Activated CD8-positive, alpha-beta T cell treated with anti-CD3 and anti-CD28 coated beads for 36 hours (primary cell): ENCODE data around the gene PSMF1. TPM values are rescaled to one million over a fixed set of nuclear protein-coding genes. Genes with fewer than 3 reads are reported as not detected.

Experiments used
- ATAC-seq: fragments of 200-7000 bp; cut with Tn5 transposase; one replicate; pipeline ENCODE4 v1.10.0; 2021; ENCODE audit warnings: mild to moderate bottlenecking, moderate library complexity
- CTCF ChIA-PET: fragments of 350-600 bp; sonication (Branson Sonifier 250); formaldehyde crosslinking; loops from one replicate; lab custom pipeline; 2021; ENCODE audit warnings: antibody characterized with exemption; lab: Charles Lee
- POLR2A ChIA-PET: fragments of 350-600 bp; sonication (Branson Sonifier 250); formaldehyde crosslinking; loops from one replicate; lab custom pipeline; 2021; ENCODE audit warnings: antibody characterized with exemption; lab: Charles Lee
- DNase-seq: peaks from one replicate; pipeline ENCODE4 v3.0.0-alpha.2; 2020
- H3K27ac Mint-ChIP-seq: one replicate; pipeline ENCODE4 v1.8.0; 2021; ENCODE audit warnings: mild to moderate bottlenecking, mixed read lengths
- H3K27me3 Mint-ChIP-seq: one replicate; pipeline ENCODE4 v1.8.0; 2021; ENCODE audit warnings: mixed read lengths
- H3K36me3 Mint-ChIP-seq: one replicate; pipeline ENCODE4 v1.8.0; 2021; ENCODE audit warnings: low read depth, mixed read lengths
- H3K4me1 Mint-ChIP-seq: one replicate; pipeline ENCODE4 v1.8.0; 2021; ENCODE audit warnings: low read depth, mixed read lengths
- H3K4me3 Mint-ChIP-seq: one replicate; pipeline ENCODE4 v1.8.0; 2021; ENCODE audit warnings: mild to moderate bottlenecking, moderate library complexity, mixed read lengths
- H3K9me3 Mint-ChIP-seq: one replicate; pipeline ENCODE4 v1.8.0; 2021; ENCODE audit warnings: mixed read lengths
- intact Hi-C: fragments of 100-400 bp; cut with micrococcal nuclease; formaldehyde crosslinking; loops from one replicate; pipeline ENCODE4 v1.10.0; 2022
- total RNA-seq, 2 experiments: library from RNA; stranded (reverse); gene quantifications; one replicate each; pipeline ENCODE4 v1.2.3, GENCODE V29; 2021
- TF ChIP-seq, protein P1 (sequence below): fragments of 200-600 bp; IDR thresholded peaks from one replicate; pipeline ENCODE4 v1.8.0; 2022; ENCODE audit warnings: antibody characterized with exemption, mild to moderate bottlenecking

The PSMF1 gene, protein sequence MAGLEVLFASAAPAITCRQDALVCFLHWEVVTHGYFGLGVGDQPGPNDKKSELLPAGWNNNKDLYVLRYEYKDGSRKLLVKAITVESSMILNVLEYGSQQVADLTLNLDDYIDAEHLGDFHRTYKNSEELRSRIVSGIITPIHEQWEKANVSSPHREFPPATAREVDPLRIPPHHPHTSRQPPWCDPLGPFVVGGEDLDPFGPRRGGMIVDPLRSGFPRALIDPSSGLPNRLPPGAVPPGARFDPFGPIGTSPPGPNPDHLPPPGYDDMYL
- 100 to 1,000 TPM; 150 to 154 TPM for total RNA-seq

DNA sequence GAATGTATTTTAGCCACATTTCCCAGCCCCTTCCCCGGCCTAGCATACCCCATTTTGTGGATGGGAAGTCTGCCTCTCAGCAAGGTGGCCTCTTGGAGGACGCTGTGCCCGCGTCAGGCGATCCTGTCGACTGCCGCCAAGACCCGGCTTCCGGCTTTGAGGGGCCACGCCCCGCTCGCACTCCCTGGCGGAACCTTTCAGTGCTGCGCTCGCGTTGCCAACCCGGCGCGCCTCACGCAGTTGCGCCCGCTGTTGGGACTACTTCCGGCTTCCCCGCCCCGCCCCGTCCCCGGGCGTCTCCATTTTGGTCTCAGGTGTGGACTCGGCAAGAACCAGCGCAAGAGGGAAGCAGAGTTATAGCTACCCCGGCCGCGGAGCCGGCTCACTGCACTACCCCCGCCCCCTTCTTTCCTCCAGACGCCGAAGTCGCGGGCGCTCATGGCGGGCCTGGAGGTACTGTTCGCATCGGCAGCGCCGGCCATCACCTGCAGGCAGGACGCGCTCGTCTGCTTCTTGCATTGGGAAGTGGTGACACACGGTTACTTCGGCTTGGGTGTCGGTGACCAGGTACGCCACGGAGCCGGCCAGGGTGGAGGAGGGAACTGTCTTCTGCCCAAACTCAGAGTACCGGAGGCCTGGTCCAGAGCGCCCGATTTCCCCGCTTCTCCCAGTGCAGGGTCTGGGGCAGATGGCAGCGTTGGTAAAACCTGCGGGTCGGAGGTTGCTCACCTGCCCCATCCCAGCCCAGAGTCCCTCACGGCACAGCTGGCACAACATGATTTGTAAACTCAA is at the start of gene PSMF1:
PSMF1 (plus strand) TSS at position 267 of the 792 bp plus-strand sequence; CDS start at position 439, 172 bp downstream.
- intact Hi-C loops = loop anchor here (10.0 kb wide), 2 partner anchors 96 to 346 kb away; partner anchors contain the start of gene NSFL1C
- POLR2A ChIA-PET = interaction anchor here (1.2 to 1.3 kb wide), 2 partner anchors 16 to 23 kb away, joined by 4 read pairs; no protein-coding TSS in a partner anchor
- peak within 1 kb of the TSS; percentile 83 for H3K4me3 Mint-ChIP-seq
- CTCF ChIA-PET = interaction anchor here (2.0 to 4.1 kb wide), 2 partner anchors 10 kb away, joined by 12 to 22 read pairs; no protein-coding TSS in a partner anchor
- no peaks in the 10 kb centered on the region for H3K9me3 Mint-ChIP-seq
- peaks cover 49% of the 10 kb centered on the region for H3K4me1 Mint-ChIP-seq
- TF ChIP-seq, protein P1, sequence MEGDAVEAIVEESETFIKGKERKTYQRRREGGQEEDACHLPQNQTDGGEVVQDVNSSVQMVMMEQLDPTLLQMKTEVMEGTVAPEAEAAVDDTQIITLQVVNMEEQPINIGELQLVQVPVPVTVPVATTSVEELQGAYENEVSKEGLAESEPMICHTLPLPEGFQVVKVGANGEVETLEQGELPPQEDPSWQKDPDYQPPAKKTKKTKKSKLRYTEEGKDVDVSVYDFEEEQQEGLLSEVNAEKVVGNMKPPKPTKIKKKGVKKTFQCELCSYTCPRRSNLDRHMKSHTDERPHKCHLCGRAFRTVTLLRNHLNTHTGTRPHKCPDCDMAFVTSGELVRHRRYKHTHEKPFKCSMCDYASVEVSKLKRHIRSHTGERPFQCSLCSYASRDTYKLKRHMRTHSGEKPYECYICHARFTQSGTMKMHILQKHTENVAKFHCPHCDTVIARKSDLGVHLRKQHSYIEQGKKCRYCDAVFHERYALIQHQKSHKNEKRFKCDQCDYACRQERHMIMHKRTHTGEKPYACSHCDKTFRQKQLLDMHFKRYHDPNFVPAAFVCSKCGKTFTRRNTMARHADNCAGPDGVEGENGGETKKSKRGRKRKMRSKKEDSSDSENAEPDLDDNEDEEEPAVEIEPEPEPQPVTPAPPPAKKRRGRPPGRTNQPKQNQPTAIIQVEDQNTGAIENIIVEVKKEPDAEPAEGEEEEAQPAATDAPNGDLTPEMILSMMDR = no peak
- ATAC-seq = peak; percentile 98
- H3K27ac Mint-ChIP-seq = peak within 1 kb of the TSS; percentile 82
- no peaks in the 10 kb centered on the region for H3K27me3 Mint-ChIP-seq
- peaks cover 35% of the 10 kb centered on the region for H3K36me3 Mint-ChIP-seq
- DNase-seq = peak; percentile 95

DNA sequence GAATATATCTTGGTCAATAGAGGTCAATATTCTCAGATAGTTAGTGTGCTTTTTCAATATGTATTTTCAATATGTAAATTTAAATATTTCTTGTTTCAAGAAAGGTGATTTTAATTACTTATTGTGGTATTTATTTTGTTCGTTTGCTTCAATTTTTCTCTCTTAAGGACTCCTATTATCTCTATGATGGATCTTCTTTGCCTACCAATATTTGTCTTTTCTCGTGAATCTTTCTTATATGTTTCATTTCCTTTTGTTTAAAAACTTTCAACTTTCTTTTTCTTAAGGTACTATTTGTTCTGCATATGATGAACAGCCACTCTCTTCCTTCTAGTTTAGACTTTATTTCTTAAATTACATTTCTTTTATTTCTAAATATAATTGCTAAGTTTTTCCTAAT is 46.1 kb upstream of the PSMF1 start:
- ChIA-PET POLR2A (no interaction called here), CTCF (no interaction called here)
- ATAC-seq (no peak), DNase-seq (no peak)
- H3K9me3 Mint-ChIP-seq = peaks cover 9% of the 10 kb centered on the region
- H3K4me3 Mint-ChIP-seq = no peak overlapping the region
- TF ChIP-seq, protein P1 = no peak
- peaks cover 10% of the 10 kb centered on the region for H3K36me3 Mint-ChIP-seq
- intact Hi-C loops = no loop called here
- no peak overlapping the region for H3K27ac Mint-ChIP-seq
- peaks cover 4% of the 10 kb centered on the region for H3K27me3 Mint-ChIP-seq
- H3K4me1 Mint-ChIP-seq = no peaks in the 10 kb centered on the region

DNA sequence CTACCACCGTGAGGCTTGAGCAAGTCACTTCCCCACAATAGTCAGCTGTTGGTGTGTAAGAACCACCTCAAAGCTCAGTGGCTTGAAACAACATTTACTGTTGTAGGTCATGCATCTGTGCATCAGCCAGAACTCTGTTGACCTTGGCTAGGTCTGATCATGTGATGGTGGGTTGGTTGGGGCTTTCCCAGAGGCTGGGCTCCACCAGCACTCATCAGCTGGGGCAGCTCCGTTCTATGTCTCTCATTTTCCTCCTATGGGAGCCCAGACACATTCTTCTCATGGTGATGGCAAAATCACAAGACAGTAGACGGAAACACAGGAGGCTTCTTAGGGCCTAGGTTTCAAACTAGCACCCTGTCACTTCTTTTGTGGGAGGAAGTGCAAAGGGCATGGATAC is 42.8 kb upstream of the PSMF1 start:
- H3K27ac Mint-ChIP-seq = no peak overlapping the region
- ATAC-seq = no peak
- intact Hi-C loops = no loop called here
- DNase-seq = peak; percentile 14
- no peaks in the 10 kb centered on the region for H3K4me1 Mint-ChIP-seq
- no peaks in the 10 kb centered on the region for H3K9me3 Mint-ChIP-seq
- H3K36me3 Mint-ChIP-seq = peaks cover 4% of the 10 kb centered on the region
- H3K27me3 Mint-ChIP-seq = peaks cover 1% of the 10 kb centered on the region
- ChIA-PET CTCF (no interaction called here), POLR2A (no interaction called here)
- TF ChIP-seq, protein P1 = no peak
- H3K4me3 Mint-ChIP-seq = no peak overlapping the region

DNA sequence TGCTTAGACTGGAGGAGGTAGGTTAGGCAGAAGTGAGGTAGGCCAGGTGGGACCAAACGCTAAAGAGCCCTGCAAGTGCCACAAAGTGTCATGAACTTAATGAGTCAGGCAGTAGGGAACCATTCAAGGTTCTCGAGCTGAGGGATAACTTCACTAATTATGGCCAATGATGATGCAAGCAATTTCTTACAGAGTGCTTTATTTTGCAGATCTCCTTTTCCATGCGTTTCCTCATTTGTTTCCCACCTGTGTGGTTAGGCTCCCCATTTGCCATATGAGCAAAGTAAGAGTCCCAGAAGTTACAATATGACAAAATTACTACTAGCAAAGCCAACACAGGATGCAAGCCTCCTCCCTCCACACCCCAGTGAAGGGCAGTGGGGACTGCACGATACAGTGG is 36.5 kb upstream of the PSMF1 start:
- H3K4me1 Mint-ChIP-seq = peaks cover 15% of the 10 kb centered on the region
- CTCF ChIA-PET = no interaction called here

More for the DNA sequence above, 36.5 kb upstream of the PSMF1 start:
- ATAC-seq (no peak), DNase-seq (no peak)
- POLR2A ChIA-PET = no interaction called here
- Mint-ChIP-seq H3K27me3 (no peaks in the 10 kb centered on the region), H3K36me3 (peaks cover 7% of the 10 kb centered on the region), H3K27ac (no peak overlapping the region), H3K9me3 (peaks cover 12% of the 10 kb centered on the region), H3K4me3 (no peak overlapping the region)
- intact Hi-C loops = no loop called here
- TF ChIP-seq, protein P1 = no peak
